Osteocyte (in vitro differentiated cells): ENCODE results near the gene TPCN1. TPM values are rescaled to one million over a fixed set of nuclear protein-coding genes. Genes with fewer than 3 reads are reported as not detected.

Experiments
- DNase-seq: peaks from one replicate; pipeline ENCODE4 v3.0.0; 2021; ENCODE audit warnings: mixed read lengths; ENCODE audit not compliant: unreplicated experiment; ENCODE audit errors: extremely low spot score
- H3K27ac Mint-ChIP-seq: one replicate; pipeline ENCODE4 v1.8.0; 2021; ENCODE audit warnings: mild to moderate bottlenecking, mixed read lengths; ENCODE audit not compliant: unreplicated experiment
- H3K27me3 Mint-ChIP-seq: one replicate; pipeline ENCODE4 v1.8.0; 2021; ENCODE audit warnings: mixed read lengths; ENCODE audit not compliant: unreplicated experiment
- H3K36me3 Mint-ChIP-seq: one replicate; pipeline ENCODE4 v1.8.0; 2021; ENCODE audit warnings: mixed read lengths; ENCODE audit not compliant: unreplicated experiment
- H3K4me1 Mint-ChIP-seq: one replicate; pipeline ENCODE4 v1.8.0; 2021; ENCODE audit warnings: mixed read lengths; ENCODE audit not compliant: unreplicated experiment
- H3K4me3 Mint-ChIP-seq: one replicate; pipeline ENCODE4 v1.8.0; 2021; ENCODE audit warnings: mild to moderate bottlenecking, moderate library complexity, mixed read lengths; ENCODE audit not compliant: unreplicated experiment
- H3K9me3 Mint-ChIP-seq: one replicate; pipeline ENCODE4 v1.8.0; 2021; ENCODE audit warnings: mixed read lengths; ENCODE audit not compliant: unreplicated experiment
- CTCF ChIP-seq: fragments of 200-600 bp; sonication (generic); IDR thresholded peaks from 2 replicates; pipeline ENCODE4 v1.5.0; 2021; ENCODE audit warnings: antibody characterized with exemption, mild to moderate bottlenecking, moderate library complexity
- total RNA-seq: library from RNA; stranded (reverse); gene quantifications from 2 replicates; pipeline ENCODE4 v1.2.1, GENCODE V29; 2021

TPCN1 gene
- total RNA-seq, 1 donor from 2014 or later: 80.6 TPM

GRCh38 chr12:113244478-113244958, 23.3 kb downstream of the TPCN1 start:
- H3K36me3 Mint-ChIP-seq: peaks cover 8% of the 10 kb centered on the region
- no peaks in the 10 kb centered on the region for H3K9me3 Mint-ChIP-seq
- DNase-seq: no peak
- peak overlapping the region; percentile 40 for H3K4me3 Mint-ChIP-seq
- H3K4me1 Mint-ChIP-seq: peaks cover 78% of the 10 kb centered on the region
- H3K27me3 Mint-ChIP-seq: no peaks in the 10 kb centered on the region
- H3K27ac Mint-ChIP-seq: peak overlapping the region; percentile 96
- TF ChIP-seq CTCF: no peak

- Mint-ChIP-seq H3K36me3 (peaks cover 5% of the 10 kb centered on the region), H3K27me3 (no peaks in the 10 kb centered on the region), H3K4me1 (peaks cover 67% of the 10 kb centered on the region), H3K27ac (peak overlapping the region; percentile 96), H3K9me3 (no peaks in the 10 kb centered on the region), H3K4me3 (peak overlapping the region; percentile 55)
- peak; percentile 94 for DNase-seq
- no peak for TF ChIP-seq CTCF
Measured at GRCh38 chr12:113245695-113246477, 24.6 kb downstream of the TPCN1 start.

- peak overlapping the region; percentile 55 for H3K4me3 Mint-ChIP-seq
Measured at GRCh38 chr12:113246478-113247122, 25.3 kb downstream of the TPCN1 start.

GRCh38 chr12:113247123-113248050, 26.1 kb downstream of the TPCN1 start:
- Mint-ChIP-seq H3K4me1 (peaks cover 52% of the 10 kb centered on the region), H3K4me3 (peak overlapping the region; percentile 55), H3K27ac (peak overlapping the region; percentile 96), H3K27me3 (no peaks in the 10 kb centered on the region), H3K36me3 (peaks cover 14% of the 10 kb centered on the region), H3K9me3 (no peaks in the 10 kb centered on the region)
- no peak for DNase-seq
- TF ChIP-seq CTCF: no peak

More at GRCh38 chr12:113246478-113247122, 25.3 kb downstream of the TPCN1 start:
- no peak for DNase-seq
- H3K9me3 Mint-ChIP-seq: no peaks in the 10 kb centered on the region
- peaks cover 6% of the 10 kb centered on the region for H3K36me3 Mint-ChIP-seq
- H3K27me3 Mint-ChIP-seq: no peaks in the 10 kb centered on the region
- no peak for TF ChIP-seq CTCF
- H3K27ac Mint-ChIP-seq: peak overlapping the region; percentile 96
- peaks cover 59% of the 10 kb centered on the region for H3K4me1 Mint-ChIP-seq
